ENCODE measurements around the gene PSMA7.

The PSMA7 gene

GRCh38 chr20:62135573-62136266 is 7.5 kb downstream of the PSMA7 start:
- no peak for DNase-seq

- DNase-seq, result no peak
Measured at GRCh38 chr20:62134735-62135231, 8.4 kb downstream of the PSMA7 start.

- DNase-seq, result no peak
Measured at GRCh38 chr20:62133864-62134263, 9.3 kb downstream of the PSMA7 start.

- no peak for DNase-seq
Measured at GRCh38 chr20:62133051-62133845, 9.9 kb downstream of the PSMA7 start.

GRCh38 chr20:62132421-62132820 is 10.8 kb downstream of the PSMA7 start:
- DNase-seq, result no peak

GRCh38 chr20:62131560-62132320 is 11.5 kb downstream of the PSMA7 start:
- DNase-seq, result no peak

GRCh38 chr20:62129731-62130531 is 13.3 kb downstream of the PSMA7 start:
- DNase-seq, result peak; percentile 4

GRCh38 chr20:62128502-62128901 is 14.7 kb downstream of the PSMA7 start:
- DNase-seq, result no peak

GRCh38 chr20:62127799-62128198 is 15.4 kb downstream of the PSMA7 start:
- no peak for DNase-seq

GRCh38 chr20:62126141-62126540 is 17.1 kb downstream of the PSMA7 start:
- no peak for DNase-seq

- no peak for DNase-seq
Measured at GRCh38 chr20:62123450-62124118, 19.6 kb downstream of the PSMA7 start.

GRCh38 chr20:62122654-62123449 is 20.3 kb downstream of the PSMA7 start:
- peak; percentile 55 for DNase-seq

GRCh38 chr20:62121776-62122653 is 21.2 kb downstream of the PSMA7 start, which contains the start of gene LSM14B:
LSM14B (plus strand) TSS chr20:62122475; CDS start chr20:62122667, 192 bp downstream.
- peak; percentile 97 for DNase-seq

- no peak for DNase-seq
Measured at GRCh38 chr20:62120990-62121775, 22.0 kb downstream of the PSMA7 start.

- DNase-seq, result no peak
Measured at GRCh38 chr20:62120365-62120762, 22.8 kb downstream of the PSMA7 start.

GRCh38 chr20:62119591-62120364 is 23.4 kb downstream of the PSMA7 start:
- DNase-seq, result no peak

- DNase-seq, result no peak
Measured at GRCh38 chr20:62119115-62119514, 24.1 kb downstream of the PSMA7 start.

All from NCI-H1092 treated with DMSO at 0.1 percent for 48 hours (cell line).